SK-N-SH treated with all-trans-retinoic acid at 6 μM for 48 hours (cell line): ENCODE data around the gene MT1B.

Experiments
- BACH2 ChIP-seq: fragments of 250-450 bp; sonication (Bioruptor Pico); IDR thresholded peaks from 2 replicates; pipeline ENCODE4 v1.9.0; 2021; ENCODE audit warnings: mild to moderate bottlenecking, borderline replicate concordance
- CSRNP3 ChIP-seq: fragments of 250-450 bp; sonication (Bioruptor Pico); IDR thresholded peaks from 2 replicates; pipeline ENCODE4 v1.5.1; 2021; ENCODE audit warnings: mild to moderate bottlenecking, moderate library complexity
- ESRRG ChIP-seq: fragments of 250-450 bp; sonication (Bioruptor Pico); IDR thresholded peaks from 2 replicates; pipeline ENCODE4 v1.6.1; 2021; ENCODE audit warnings: mild to moderate bottlenecking
- ISL1 ChIP-seq: fragments of 250-450 bp; sonication (Bioruptor Pico); IDR thresholded peaks from 2 replicates; pipeline ENCODE4 v2.1.2; 2022; ENCODE audit warnings: mild to moderate bottlenecking, moderate library complexity
- OSR1 ChIP-seq: fragments of 250-450 bp; sonication (Bioruptor Pico); IDR thresholded peaks from 2 replicates; pipeline ENCODE4 v1.8.0; 2022; ENCODE audit warnings: moderate library complexity, mild to moderate bottlenecking, inconsistent platforms
- RARB ChIP-seq: fragments of 250-450 bp; sonication (Bioruptor Pico); IDR thresholded peaks from 2 replicates; pipeline ENCODE4 v1.8.0; 2021; ENCODE audit warnings: mild to moderate bottlenecking, moderate library complexity
- ZFP30 ChIP-seq: fragments of 450-650 bp; formaldehyde crosslinking; IDR thresholded peaks from 2 replicates; pipeline ENCODE4 v1.5.0; 2022; ENCODE audit warnings: mild to moderate bottlenecking, moderate library complexity
- ZNF70 ChIP-seq: fragments of 450-650 bp; formaldehyde crosslinking; IDR thresholded peaks from 2 replicates; pipeline ENCODE4 v1.5.0; 2020; ENCODE audit warnings: mild to moderate bottlenecking, moderate library complexity
- ZNF8 ChIP-seq: fragments of 450-650 bp; formaldehyde crosslinking; IDR thresholded peaks from 2 replicates; pipeline ENCODE4 v1.5.0; 2020; ENCODE audit warnings: mild to moderate bottlenecking, moderate library complexity

- no peak for TF ChIP-seq ZFP30
- TF ChIP-seq ISL1 (CRISPR knock-in tag), result no peak
- no peak for TF ChIP-seq ZNF8 (CRISPR knock-in tag)
- no peak for TF ChIP-seq BACH2 (CRISPR knock-in tag)
- no peak for TF ChIP-seq ZNF70 (CRISPR knock-in tag)
- no peak for TF ChIP-seq RARB (CRISPR knock-in tag)
- TF ChIP-seq OSR1 (CRISPR knock-in tag), result no peak
- no peak for TF ChIP-seq ESRRG (CRISPR knock-in tag)
- TF ChIP-seq CSRNP3 (CRISPR knock-in tag), result no peak
These were observed 41.0 kb upstream of the MT1B start for GRCh38 chr16:56610609-56611111.
